COR-L47 (cell line): Measurements from ENCODE around the gene CPLANE1.
"Not testable (repeated sequence)": the region's sequence is repeated elsewhere in the genome, so short reads cannot be mapped to it uniquely, and the experiment has no call there.

Source experiments
- DNase-seq: peaks from one replicate; lab custom pipeline; 2025; lab: John Stamatoyannopoulos, UW

CPLANE1 gene

DNA sequence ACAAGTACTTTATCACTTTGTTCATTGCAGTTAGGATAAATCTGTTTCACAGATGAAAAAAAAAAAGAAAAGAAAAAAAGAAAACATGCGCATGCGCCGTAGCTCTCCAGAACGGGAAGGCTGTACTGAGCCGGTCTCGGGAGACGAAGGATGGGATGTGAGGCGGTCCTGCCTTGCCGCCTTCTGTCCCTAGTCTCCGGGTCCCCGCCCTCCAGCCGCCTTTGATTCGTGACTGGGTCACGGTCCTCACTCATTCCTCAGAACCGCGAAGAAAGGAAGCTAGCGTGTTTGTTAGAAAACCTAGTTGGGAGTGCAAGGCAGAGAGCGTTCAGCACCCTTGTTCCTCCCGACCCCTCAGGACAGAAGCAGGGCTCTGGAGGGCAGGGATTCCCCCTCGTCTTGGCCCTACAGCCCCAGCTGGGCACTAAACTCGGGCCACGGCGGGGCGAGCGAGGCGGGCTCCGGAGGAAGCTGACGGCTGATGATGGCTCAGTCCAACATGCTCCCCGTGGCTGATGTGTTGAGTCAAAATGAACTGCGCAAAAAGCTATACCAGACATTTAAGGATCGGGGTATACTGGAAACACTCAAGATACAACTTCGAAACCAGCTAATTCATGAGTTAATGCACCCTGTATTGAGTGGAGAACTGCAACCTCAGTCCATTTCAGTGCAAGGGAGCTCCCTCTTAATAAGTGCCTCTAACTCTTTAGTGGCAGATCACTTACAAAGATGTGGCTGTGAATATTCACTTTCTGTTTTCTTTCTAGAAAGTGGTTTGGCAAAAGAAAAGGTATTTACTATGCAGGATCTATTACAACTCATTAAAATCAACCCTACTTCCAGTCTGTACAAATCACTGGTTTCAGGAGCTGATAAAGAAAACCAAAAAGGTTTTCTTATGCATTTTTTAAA is 40.0 kb downstream of the CPLANE1 start:
- DNase-seq = no peak

- no peak for DNase-seq
These were observed 41.4 kb downstream of the CPLANE1 start for GRCh38 chr5:37207802-37208201.

DNA sequence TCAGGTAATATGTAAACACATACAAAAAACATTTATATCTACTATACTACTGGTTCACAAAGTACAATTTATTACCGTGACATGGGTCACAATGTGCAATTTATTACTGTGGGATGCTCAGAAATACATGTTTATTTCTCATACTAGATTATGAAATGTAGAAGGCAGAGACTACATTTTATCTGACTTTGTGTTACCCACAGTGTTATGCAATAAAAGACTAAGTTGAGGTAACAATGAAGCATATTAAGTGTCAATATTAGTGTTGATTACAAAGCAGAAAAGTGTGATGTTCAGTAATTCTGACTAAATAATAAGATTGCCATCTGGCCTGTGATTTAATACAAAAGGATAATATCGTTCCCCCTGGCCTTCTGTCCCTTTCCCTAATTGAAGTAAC is 42.4 kb downstream of the CPLANE1 start:
- no peak for DNase-seq

- no peak for DNase-seq
These were observed 50.3 kb downstream of the CPLANE1 start for GRCh38 chr5:37198842-37199241.

GRCh38 chr5:37198061-37198460 is 51.1 kb downstream of the CPLANE1 start:
- no peak for DNase-seq

DNA sequence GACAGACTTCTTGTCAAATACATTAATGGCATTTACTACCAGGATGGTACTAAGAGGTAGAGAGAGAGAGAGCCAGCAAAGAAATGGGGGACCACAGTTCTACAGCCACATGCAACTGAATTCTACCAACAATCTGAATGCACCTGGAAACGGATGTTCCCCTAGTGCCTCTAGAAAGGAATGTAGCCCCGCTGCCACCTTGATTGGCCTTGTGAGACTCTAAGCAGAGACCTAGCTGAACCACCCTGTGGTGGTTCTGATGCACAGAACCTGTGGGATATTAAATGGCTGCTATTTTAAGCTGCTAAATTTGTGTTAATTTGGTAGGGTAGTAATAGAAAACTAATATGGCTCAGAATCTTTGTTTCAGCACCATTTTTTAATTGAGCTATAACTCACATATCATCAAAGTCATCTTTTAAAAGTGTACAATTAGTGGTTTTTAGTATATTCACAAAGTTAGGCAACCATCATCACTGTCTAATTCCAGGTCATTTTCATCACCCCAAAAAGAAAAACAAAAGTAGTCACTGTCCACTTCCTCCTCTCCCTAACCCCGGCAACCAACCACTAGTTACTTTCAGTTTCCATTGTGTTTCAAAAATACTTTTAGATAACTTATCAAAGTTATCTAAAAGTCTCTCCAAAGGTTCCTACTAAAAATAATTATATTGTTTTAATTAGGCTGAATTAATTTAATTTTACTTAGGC is 51.7 kb downstream of the CPLANE1 start:
- DNase-seq = no peak

- no peak for DNase-seq
These were observed 58.6 kb downstream of the CPLANE1 start for GRCh38 chr5:37190592-37190991.

DNA sequence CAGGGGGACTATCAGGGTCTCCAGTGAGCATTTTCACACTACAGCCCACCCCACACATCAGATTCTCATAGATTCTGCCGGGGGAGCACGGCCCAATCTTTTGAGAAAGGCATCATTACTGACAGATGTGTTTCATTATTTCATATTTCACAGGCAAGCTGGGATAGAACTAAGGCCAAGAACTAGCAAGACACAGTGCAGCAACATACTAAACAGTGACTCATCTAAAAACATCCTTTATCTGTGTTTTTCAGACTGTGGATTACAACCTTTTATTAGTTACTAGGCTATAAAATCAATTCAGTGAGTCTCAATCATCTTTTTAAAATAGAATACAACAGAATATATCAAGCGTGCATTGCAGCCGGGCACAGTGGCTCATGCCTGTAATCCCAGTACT is 59.8 kb downstream of the CPLANE1 start:
- no peak for DNase-seq

DNA sequence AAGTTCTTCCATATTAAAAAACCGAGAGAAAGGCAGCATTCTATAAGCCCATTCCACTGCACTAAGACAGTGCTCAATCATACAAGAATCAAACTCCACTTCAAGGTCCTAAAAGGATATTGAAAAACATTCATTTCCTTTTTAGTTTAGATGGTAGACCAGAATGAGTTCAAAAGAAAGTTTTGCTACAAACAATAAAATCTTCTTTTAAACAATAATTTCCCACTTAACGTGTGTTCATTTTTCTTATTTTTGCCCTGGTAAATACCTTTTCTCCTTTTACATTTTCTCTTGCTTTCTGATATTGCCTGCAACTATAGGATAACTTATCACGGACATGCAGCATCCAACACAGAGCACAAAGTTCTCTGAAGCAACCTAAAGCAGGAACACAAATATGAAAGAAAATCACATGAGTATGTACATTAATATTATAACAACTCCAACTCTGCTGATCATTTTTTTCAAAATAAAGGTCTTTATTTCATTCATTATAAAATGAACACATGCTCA is 61.7 kb downstream of the CPLANE1 start:
- DNase-seq = no peak

DNA sequence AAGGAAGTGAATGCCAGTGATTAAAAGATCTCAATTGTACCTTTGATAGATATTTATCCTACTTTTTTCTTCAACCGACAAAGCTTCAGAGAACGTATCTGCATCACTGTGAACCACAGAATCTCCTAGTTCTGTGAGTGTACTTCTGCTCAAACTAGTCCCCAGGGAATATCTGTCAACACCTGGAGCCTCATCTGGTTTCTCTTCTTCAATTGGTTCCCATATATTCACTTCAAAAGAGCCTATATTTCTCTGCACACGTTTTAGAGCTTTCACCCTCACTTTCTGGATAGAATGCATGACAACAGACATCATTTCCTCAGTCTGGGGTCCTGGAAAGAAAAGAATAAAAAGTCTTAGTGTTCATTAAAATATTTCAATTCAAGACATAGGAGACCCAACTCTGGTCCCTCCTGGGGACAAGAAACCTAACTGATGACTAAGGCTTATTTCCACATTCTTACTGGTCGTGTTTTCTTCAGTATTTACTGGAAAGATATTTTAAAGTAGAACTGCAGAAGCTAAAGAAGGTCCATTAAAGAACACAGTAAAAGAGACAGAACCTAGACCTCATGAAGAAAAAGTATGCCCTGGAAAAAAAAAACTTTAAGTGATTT is 64.3 kb downstream of the CPLANE1 start:
- no peak for DNase-seq

DNA sequence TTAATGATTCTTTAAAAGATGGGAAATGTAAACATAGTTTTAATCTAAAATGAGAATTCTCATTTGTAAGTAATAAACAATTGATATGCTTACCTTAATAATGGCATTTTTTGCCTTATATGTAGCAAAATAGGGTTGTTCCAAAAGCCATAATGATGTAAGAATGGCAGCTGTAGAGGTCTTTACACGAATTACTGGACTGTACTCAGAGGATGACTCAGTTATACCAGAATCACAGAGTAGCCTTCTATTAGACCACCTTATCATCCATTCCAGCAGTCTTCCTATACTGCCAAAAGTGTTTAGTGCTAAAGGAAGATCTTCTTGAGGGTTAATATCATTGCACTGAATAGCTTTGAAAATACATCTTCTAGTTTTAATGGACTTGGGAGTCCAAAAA is 66.5 kb downstream of the CPLANE1 start:
- DNase-seq = no peak

GRCh38 chr5:37174928-37175327 is 74.2 kb downstream of the CPLANE1 start:
- DNase-seq = no peak

- no peak for DNase-seq
These were observed 76.2 kb downstream of the CPLANE1 start for GRCh38 chr5:37172957-37173356.

GRCh38 chr5:37170856-37171255 is 78.3 kb downstream of the CPLANE1 start:
- no peak for DNase-seq

DNA sequence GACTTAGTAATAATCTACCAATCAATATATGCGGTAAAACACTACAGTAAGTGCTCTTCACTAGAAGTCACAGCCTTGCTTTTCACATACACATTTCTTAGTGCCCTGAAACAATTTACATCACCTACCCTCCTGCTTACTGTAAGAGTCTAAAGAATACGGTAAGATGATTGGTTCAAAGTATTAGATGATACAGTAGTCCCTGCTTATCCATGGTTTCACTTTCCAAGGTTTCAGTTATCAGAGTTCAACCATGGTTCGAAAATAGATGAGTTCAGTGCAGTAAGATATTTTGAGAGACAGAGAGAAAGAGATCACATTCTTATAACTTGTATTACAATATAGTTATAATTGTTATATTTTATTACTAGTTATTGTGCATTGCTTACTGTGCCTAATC is 83.0 kb downstream of the CPLANE1 start:
- no peak for DNase-seq

DNA sequence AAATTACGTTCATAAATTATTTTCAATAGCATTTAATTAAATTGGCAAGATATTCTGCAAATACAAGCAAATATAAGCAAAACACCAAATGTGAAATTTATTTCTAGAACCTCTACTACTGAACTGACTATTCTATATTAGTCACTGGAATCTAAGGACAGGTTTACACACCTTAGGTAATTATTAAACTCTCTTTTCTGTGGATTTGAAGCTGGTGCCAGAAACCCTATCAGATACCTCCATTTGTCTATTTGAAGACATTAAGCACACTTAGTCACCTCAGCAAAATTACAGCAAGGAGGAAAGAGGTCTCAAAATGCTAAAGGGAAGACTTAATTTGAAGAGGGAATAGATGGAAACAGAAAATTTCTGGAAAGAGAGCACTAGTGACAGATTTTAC is 83.4 kb downstream of the CPLANE1 start:
- no peak for DNase-seq

DNA sequence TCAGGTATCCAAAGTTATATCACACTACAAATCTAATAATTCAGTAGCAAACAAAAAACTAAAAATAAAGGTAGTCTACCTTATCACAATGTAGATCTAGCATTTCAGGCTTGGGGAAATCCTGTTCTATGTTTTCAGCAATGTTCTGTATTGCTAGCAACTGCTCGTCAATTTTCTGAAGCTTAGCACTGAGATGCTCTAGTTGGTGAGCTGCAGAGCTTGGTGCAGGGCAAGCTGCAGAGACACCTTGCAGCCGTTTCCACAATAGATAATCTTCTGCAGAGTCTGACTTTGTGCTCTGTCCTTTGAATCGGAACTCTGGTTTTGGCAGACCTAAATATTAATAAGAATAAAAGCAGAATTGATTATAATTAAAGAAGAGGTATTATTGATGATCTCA is 95.5 kb downstream of the CPLANE1 start:
- DNase-seq = no peak

DNA sequence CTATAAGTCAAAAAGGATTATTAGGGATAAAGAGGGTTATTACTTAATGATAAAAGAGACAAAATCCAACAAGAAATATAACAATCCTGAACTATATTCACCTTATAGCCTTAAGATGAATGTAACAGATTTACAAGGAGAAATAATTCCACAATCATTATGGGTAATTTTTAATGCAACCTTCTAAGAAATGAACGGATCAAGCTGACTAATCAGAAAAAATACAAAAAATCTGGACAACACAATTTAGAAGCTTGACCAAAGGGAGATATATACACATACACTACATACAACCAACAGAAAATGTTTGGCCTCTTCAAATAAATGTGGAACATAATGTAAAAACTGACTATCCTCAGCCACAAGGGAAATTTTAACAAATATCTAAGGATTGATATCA is 102.3 kb downstream of the CPLANE1 start:
- DNase-seq = no peak

DNA sequence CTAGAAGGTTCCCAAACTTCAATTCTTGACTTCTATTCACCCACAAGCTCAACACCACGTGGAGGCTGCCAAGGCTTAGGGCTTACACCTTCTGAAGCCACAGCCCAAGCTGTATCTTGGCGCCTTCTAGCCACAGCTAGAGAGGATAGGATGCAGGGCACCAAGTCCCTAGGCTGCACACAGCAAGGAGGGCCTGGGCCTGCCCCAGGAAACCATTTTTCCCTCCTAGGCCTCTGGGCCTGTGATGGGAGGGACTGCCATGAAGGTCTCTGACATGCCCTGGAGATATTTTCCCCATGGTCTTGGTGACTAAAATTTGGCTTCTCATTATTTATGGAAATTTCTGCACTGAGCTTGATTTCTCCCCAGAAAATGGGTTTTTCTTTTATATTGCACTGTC is 112.5 kb downstream of the CPLANE1 start:
- DNase-seq = no peak

- not testable (repeated sequence) for DNase-seq
These were observed 113.9 kb downstream of the CPLANE1 start for GRCh38 chr5:37135312-37135711.

DNA sequence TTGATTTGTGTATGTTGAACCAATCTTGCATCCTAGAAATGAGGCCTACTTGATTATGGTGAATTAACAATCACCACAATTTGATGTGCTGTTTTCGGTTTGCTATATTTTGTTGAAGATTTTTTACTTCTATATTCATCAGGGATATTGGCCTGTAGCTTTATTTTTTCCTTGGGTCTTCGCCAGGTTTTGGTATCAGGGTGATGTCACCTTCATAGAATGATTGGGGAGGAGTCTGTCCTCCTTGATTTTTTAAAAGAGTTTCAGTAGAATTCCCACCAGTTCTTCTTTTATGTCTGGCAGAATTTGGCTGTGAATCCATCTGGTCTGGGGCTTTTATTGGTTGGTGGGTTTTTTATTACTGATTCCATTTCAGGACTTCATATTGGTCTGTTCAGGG is 115.2 kb downstream of the CPLANE1 start:
- no peak for DNase-seq

DNA sequence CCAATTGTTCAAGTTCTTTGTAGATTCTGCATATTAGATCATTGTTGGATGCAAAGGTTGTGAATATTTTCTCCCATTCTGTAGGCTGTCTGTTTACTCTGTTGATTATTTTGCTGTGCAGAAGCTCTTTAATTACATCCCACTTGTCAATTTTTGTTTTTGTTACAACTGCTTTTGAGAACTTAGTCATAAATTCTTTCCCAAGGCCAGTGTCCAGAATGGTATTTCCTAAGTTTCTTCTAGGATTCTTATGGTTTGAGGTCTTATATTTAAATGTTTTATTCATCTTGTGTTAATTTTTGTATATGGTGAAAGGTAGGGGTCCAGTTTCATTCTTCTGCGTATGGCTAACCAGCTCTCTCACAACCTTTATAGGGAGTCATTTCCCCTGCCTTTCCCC is 116.5 kb downstream of the CPLANE1 start:
- DNase-seq = no peak

GRCh38 chr5:37121465-37121864 is 127.7 kb downstream of the CPLANE1 start:
- DNase-seq = no peak
